PC-9 (cell line): ENCODE measurements around the gene FAM120C.

Experiments
- EZH2 ChIP-seq: fragments of 200-600 bp; sonication (generic); IDR thresholded peaks from 2 replicates; pipeline ENCODE4 v1.8.0; 2017; ENCODE audit warnings: antibody characterized with exemption, low read depth
- TF ChIP-seq, protein P1 (sequence below): fragments of 200-600 bp; sonication (generic); conservative IDR thresholded peaks from 2 replicates; pipeline ENCODE4 v1.6.1; 2017; ENCODE audit warnings: mixed run types, antibody characterized with exemption, mild to moderate bottlenecking, moderate library complexity

DNA sequence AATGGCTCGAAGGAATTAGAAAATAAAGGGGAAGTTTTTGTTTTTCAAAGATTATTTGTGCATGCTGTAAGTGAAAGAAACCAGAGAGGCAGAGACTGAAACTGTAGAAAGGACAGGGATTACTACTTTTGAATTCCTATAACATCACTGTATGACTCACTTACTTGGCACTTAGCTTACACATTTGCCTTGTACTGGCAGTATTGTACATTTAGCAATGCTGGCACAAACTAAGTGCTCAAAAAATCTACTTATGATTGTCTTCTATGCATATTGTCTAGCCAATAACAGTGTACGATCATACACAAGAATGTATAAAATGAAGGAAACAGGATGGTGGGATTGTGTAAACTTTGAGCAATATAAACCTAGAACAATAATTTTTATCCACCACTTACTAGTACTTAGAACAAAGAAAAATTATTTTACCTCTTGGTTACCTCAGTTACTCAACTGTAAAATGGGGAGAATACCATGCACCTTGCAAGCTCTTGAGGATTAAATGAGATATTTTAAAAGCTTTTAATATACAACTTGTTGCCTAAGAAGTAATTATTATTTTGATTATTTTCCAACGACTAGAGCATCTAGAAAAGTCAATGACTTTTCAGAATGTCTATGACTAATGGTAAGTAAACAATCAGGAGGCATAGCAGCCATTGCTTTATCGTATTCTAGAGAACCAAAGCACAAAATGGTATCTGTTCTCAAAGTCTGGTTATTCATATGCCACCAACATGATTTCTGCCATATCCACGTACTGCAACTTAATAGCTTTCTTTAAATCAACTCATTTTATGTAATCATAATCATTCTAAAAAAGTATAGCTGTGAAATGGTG is 4.7 kb downstream of the FAM120C start:
- no peak for TF ChIP-seq EZH2
- TF ChIP-seq, protein P1, sequence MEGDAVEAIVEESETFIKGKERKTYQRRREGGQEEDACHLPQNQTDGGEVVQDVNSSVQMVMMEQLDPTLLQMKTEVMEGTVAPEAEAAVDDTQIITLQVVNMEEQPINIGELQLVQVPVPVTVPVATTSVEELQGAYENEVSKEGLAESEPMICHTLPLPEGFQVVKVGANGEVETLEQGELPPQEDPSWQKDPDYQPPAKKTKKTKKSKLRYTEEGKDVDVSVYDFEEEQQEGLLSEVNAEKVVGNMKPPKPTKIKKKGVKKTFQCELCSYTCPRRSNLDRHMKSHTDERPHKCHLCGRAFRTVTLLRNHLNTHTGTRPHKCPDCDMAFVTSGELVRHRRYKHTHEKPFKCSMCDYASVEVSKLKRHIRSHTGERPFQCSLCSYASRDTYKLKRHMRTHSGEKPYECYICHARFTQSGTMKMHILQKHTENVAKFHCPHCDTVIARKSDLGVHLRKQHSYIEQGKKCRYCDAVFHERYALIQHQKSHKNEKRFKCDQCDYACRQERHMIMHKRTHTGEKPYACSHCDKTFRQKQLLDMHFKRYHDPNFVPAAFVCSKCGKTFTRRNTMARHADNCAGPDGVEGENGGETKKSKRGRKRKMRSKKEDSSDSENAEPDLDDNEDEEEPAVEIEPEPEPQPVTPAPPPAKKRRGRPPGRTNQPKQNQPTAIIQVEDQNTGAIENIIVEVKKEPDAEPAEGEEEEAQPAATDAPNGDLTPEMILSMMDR, result no peak
